Measurements from ENCODE around the gene MARCHF3.
"Not testable (repeated sequence)": the region's sequence is repeated elsewhere in the genome, so short reads cannot be mapped to it uniquely, and the experiment has no call there.

MARCHF3 gene

DNA sequence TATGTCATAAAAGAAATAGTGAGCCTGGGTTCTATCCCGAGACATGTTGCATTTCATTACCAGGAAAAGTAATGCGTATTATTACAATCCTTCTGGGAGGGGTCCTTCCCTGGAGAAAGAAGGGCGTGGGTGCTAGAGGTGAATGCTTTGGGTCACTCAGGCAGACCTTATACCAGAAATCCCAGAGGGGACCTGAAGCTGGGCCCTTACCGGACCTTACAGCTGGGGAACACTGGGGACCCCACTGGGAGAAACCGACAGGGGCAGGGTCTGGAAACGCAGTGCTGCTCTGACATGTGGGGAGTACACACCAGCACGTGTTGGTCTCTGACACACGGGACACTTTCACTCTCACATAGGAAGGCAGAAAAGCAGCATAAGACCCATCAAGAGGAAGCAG is 182.1 kb downstream of the MARCHF3 start:
- DNase-seq (ENCODE audit: low read depth, low spot score): no peak

DNA sequence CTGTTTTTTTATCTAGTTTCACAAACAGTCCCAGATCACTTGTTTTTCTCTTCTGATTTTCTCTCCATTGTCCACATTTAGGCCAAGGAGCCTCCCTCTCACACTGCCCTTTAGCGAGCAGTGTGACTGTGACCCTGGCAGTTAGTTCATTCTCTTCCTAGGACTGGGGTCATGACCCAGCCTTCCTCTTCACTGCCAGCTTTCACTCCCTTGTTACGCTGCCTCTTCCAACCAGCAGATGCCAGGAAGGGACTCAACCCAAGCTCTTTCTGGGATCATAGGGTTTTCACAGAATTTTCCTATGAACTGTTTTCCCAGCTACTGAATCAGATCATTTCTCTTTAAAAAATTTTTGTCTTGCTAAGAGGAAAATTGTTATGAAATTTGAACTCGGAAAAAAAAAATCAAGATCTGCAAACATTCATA is 182.5 kb downstream of the MARCHF3 start:
- no peak for DNase-seq (ENCODE audit: low read depth, low spot score)

DNA sequence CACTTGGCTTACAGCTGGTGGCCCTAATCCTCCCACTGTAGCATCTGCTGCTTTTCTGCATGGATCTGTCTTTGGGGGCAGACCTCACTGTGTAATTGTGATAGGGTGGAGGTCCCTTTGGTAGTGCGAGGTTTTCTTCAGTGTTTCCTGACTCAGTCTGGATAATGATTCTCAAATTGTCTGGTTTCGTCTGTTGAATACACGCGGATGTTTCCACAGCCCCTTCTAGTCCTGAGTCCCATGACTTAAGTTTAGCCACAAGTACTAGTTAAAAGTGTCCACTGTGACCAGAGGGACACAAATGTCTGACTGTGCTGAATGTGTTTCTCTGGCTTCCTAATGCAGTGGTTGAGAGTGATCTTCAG is 182.9 kb downstream of the MARCHF3 start:
- DNase-seq (ENCODE audit: low read depth, low spot score): no peak

DNA sequence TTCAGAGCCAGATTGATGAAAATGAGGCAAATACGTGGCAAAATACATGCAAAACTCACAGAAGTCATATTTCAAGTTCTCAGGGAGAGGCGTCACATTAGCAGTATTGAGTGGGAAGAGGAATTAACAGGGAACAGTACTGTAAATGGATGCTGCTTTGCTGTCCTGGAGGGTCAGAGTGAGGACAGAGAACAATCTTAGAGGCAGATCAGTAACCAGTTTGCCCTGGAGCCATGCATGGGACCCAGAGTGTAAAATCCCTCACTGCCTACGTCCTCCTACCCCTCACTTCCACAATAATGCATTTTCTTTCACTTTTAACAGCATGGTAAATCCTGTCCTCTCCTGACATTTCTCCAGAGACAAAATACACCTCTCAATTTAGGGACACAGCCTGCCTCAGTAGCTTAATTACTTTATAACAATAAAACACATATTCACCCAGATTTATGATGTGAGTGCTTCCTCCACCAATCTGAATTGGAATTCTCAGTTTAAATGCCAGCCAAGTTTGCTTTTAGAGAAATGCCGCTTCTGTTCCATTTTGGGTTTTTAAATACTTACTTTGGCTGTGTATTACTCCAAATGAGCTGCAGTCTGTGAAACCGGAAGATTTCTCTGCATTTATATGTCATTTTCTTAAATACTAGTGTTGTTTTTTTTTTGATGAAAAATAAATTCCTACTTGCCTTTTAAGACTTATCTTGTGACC is 183.5 kb downstream of the MARCHF3 start:
- DNase-seq (ENCODE audit: low read depth, low spot score): peak; percentile 76

DNA sequence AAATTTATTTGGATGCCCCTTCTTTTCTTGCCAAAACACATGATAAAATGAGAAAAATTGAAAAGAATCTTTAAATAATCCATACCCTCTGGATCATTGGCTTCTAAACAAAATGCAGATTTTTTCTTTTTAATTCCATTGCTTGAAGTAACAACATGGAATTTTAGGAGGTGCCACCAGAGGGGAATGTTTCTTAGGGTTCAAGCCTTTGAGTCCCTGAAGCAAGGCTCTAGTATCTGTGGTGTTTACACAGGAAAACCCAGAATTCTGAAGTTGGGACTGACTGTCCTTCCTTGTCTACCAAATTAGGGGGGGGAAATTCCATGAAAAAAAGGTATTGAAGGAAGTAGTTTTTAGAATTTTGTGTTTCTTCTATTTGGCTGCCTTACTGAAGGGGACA is 184.0 kb downstream of the MARCHF3 start:
- DNase-seq (ENCODE audit: low read depth, low spot score): no peak

DNA sequence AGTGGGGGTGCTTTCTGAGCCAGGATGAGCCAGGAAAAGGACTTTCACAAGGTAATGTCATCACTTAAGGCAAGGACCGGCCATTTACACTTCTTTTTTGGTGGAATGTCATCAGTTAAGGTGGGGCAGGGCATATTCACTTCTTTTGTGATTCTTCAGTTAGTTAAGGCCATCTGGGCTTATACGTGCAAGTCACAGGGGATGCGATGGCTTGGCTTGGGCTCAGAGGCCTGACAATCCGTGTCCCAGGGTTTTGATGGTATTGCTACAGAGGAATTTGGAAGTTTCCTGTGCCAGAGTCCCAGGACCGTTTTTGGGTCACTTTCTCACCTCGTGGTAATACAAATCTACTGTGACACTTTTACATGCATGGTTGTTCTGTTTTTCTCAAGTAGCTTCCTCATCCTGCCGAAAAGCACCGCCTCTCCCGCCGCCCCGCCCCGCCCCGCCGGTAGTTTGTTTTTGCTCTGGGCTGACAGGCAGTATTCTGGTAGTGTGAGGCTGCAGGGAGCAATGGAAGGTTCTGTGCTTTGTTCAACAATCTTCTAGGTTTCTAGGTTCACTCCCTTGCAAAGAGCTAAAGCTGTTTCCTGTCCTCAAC is 184.8 kb downstream of the MARCHF3 start:
- DNase-seq (ENCODE audit: low read depth, low spot score): peak; percentile 82

DNA sequence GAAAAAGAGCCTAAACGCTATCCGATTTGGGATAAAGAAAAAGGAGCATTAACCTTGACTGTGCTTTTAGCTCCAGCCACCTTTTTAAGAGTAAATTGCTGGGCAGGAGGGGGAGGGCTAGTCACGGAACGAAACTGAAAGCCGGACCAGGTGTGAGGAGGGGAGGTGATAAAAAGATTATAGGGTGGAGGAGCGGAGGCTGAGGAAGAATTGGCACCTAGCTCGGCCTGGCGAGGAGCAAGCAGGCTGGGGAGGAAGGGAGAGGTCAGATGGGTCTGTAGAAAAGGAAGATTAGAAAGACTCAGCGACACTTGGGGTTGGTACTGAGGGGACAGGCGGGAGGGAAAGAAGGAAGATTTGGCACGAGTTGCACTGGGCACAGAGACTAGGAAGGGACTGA is 187.0 kb downstream of the MARCHF3 start:
- not testable (repeated sequence) for DNase-seq (ENCODE audit: low read depth, low spot score)

DNA sequence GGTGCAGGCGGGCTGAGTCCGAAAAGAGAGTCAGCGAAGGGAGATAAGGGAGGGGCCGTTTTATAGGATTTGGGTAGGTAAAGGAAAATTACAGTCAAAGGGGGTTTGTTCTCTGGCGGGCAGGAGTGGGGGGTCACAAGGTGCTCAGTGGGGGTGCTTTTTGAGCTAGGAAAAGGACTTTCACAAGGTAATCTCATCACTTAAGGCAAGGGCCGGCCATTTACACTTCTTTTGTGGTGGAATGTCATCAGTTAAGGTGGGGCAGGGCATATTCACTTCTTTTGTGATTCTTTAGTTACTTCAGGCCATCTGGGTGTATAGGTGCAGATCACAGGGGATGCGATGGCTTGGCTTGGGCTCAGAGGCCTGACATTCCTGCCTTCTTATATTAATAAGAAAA is 191.0 kb downstream of the MARCHF3 start:
- peak; percentile 66 for DNase-seq (ENCODE audit: low read depth, low spot score)

DNA sequence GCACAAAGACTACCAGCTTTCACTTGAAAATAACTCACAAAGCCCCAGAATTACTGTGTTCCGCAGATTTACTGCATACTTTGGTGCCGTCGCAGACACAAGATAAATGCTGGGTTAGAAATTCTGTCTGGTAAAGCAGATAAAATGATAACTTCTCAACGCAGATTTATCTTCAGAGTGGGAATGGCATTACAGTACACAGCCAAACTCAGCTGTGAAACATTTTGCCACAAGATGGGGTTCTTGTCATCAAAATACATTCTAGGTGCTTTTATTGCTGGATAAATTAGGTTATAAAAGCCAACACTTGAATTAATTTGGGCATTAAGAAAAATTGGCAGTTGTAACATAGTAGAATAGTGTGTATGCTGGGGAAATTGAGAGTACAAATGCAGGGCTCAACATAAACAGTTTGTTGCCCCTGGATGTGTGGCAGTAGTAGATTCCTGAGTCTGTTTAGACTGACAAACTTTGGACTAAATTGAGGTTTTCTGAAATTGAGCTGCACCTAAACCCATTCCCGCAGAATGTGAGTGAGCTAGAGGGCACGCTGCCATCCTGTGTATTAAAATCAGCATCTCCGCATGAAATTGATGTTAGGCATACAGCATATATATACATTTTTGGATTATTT is 192.3 kb downstream of the MARCHF3 start:
- no peak for DNase-seq (ENCODE audit: low read depth, low spot score)

DNA sequence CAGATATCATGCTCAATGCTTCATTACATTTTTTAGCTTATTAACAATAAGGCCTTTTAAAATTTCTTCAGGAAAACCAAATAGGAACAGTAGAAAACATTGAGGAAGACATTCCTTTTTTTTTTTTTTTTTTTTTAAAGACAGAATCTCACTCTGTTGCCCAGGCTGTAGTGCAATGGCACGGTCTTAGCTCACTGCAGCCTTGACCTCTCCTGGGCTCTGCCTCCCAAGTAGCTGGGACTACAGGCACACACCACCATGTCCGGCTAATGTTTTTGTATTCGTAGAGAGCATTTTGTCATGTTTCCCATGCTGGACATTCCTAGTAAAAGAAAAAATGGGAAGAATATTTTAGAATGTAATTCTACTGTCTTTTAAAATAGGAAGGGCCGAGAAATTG is 193.1 kb downstream of the MARCHF3 start:
- DNase-seq (ENCODE audit: low read depth, low spot score): no peak

DNA sequence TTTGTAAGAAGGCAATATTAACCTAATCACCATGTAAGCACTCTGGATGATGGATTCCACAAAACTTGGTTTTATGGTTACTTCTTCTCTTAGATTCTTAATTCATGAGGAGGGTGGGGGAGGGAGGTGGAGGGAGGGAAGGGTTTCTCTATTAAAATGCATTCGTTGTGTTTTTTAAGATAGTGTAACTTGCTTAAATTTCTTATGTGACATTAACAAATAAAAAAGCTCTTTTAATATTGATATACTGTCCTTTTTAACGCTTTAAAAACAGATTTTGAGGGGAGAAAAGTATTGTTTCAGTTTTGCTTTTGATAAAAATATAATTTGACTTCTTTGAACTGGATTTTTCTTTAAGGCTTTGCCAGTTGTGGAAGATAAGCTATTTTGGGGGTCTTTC is 193.6 kb downstream of the MARCHF3 start:
- no peak for DNase-seq (ENCODE audit: low read depth, low spot score)

DNA sequence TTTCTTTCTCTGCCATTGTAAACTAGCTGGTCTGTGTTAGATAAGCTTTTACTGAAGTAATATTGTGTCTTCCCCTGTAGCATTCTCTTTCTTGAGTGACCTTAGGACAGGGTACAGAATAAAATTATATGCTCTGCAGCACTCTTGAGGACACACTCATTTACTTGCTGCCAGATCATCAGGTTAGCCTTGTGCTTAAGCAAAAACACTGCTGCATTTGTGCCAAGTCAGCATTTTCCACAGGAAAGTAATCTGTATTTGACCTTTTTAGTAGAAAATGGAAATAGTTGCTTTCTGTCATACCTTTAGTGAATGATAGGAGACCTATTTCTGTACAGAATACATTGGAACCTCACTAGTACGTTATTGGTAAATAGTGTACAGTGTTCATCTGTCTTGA is 199.2 kb downstream of the MARCHF3 start:
- no peak for DNase-seq (ENCODE audit: low read depth, low spot score)

DNA sequence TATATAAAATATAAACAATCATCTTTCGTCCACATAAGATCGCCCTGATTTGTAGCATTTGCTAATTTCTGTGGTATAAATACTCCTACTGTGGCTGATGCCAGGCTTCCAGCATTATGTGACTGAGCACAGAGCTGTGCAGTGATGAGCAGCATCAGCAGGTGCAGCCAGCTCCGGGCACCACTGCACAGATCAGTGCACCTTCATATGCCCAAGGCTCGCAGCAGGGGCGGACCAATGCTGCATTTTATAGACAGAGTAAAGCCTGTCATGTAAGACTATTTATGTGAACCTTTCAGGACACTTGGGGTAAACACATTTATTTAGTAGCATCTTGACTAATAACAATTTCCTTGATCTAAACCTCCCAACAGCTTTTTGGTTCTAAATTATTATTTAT is 200.3 kb downstream of the MARCHF3 start:
- DNase-seq (ENCODE audit: low read depth, low spot score): no peak

DNA sequence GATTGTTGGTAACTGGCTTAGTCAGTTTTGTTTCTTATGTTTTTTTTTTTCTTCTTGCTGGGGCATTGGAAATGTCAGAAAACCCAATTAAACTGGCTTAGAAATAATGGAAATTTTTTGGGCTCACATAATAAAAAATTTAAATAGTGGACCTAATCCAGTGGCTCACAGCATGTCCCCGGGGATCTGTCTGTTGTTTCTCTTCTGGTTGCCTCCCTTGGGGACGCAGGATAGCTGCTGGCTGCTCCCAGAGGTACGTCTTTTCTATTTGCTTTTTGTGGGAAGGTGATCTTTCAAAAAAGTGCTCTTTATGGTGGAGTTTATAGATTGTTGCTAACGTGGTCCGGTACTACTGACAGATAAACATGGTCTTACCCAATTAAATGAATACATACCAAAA is 201.3 kb downstream of the MARCHF3 start:
- DNase-seq (ENCODE audit: low read depth, low spot score): no peak

DNA sequence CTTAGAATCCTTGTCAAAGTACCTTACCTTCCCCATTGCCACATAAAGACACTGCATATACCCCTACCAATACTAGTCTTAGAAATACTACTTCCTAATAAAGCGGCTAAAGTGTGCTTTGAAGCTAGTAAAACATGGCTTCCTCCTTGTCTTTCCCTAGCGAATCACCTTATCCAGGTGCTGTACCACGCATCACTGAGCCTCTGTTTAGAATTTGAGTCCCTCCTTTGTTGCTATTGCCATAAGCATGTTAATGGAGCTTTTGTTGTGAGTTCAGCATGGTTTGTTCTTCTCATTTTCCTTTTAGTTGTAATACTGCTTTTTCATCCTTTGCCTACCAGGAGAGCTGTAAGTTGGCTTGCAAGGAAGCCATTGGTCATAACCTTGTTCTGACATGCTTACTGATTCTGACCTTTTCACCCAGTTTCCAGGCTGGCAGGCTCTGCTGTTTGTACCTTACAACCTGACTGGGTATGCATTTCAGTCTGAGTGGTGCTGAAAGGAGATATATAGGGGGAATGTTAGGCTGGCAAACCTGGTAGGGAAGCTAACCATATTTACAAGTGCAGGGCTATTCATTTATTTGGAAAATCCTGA is 203.6 kb downstream of the MARCHF3 start:
- no peak for DNase-seq (ENCODE audit: low read depth, low spot score)

DNA sequence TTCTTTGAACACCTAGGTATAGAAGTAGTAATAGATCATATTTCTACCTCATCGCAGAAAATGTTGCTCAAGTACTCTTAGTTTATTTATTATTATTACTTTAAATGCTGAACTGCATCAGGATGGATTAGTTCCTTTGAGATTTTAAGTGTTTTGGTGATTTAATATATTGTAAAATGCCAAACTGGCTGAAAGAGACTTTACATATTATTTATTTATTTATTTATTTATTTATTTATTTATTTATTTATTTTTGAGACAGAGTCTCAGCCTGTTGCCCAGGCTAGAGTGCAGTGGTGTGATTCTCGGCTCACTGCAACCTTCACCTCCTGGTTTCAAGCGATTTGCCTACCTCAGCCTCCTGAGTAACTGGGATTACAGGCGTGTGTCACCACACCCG is 211.1 kb downstream of the MARCHF3 start:
- DNase-seq (ENCODE audit: low read depth, low spot score): no peak

DNA sequence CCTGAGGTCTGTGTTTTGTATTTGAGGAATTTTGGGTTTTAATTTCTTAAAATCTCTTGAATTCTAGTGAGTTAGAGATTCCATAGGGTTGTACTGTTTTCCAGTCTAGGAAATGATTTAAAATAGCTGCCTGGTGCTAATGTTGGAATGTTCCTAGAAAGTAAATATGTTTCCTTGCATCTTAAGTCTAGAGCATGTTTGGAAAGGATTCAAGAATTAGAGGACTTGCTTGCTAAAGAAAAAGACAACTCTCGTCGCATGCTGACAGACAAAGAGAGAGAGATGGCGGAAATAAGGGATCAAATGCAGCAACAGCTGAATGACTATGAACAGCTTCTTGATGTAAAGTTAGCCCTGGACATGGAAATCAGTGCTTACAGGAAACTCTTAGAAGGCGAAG is 211.6 kb downstream of the MARCHF3 start:
- no peak for DNase-seq (ENCODE audit: low read depth, low spot score)
